Posterior cingulate gyrus (tissue), 11 donors: ENCODE results near the gene EBF4.

Experiments used
- DNase-seq, 10 donors: peaks; one replicate each; pipeline versions ENCODE4 v3.0.0 to v3.0.0-alpha.2; 2020 to 2021; ENCODE audit warnings: mixed read lengths in 3 of 10
- intact Hi-C: fragments of 100-400 bp; cut with DNase I; formaldehyde crosslinking; loops from one replicate; pipeline ENCODE4 v1.15.1; 2023

Gene EBF4

DNA sequence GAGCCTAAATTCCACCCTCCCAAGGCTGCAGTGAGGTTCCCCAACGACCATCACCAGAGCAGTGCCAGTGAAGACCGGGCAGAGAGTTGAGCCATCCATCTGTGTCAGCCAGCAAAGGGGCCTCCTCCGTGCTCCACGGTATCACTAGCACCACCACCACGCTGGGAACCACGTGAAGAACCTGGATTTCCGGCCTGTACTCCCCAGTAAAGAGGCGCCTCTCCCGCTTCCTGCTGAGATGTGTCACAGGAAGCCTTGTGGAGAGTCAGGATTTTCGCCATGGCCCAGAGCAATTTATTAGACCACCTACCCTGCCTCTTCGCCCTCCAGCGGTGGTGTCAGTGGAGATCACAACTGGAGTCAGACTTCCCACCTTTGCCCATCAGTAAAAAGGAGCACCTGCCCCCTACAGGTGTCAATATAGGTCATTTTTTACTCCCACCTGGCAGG lies 79.1 kb downstream of the EBF4 start:
- DNase-seq = no peak
- intact Hi-C loops = no loop called here

DNA sequence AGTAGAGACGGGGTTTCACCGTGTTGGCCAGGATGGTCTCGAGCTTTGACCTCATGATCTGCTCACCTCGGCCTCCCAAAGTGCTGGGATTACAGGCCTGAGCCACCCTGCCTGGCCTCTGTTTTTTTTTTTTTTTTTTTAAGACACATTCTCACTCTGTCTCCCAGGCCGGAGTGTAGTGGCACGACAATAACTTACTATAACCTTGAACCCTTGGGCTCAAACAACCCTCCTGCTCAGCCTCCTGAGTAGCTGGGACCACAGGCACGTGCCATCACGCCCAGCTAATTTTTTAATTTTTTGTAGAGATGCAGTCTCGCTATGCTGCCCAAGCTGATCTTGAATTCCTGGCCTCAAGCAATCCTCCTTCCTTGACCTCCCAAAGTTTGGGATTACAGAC lies 81.2 kb downstream of the EBF4 start:
- no peak for DNase-seq
- intact Hi-C loops = no loop called here

DNA sequence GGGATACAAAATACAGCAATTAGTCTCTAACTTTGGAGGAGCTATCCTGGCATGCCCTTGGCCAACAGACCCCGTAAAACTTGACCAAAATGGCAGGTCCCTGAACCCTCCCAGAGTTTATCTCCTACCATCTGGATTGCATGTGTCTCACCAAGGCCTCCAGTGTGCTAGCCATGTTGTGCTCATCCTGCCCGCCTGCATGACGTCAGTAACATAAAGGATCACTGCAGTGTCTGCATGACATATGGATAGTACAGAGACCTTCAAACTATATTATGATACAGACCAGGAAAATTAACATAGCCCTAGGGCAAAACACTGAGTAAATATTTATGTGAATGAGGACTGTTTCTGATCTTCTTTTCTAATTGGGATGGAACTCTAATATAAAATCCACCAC lies 82.6 kb downstream of the EBF4 start:
- no peak for DNase-seq
- intact Hi-C loops = no loop called here

DNA sequence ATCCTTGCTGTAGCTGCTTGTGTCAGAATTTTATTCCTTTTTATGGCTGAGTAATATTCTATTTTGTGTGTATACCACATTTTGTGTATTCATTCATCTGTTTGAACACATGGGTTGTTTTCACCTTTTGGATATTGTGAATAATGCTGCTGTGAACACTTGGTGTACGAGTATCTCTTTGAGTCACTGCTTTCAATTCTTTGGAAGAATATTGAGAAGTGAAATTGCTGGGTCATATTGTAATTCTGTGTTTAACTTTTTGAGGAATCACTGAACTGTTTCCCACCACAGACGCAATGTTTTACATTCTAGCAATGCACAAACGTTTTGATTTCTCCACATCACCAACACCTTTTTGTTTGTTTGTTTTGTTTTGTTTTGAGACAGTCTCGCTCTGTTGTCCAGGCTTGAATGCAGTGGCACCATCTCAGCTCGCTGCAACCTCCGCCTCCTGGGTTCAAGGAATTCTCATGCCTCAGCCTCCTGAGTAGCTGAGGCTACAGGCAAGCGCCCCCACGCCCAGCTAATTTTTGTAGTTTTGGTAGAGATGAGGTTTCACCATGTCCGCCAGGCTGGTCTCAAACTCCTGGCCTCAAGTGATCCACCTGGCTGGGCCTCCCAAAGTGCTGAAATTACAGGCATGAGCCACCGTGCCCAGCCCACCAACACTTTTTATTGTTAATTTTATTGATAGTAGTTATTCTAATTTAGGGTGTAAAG lies 86.2 kb downstream of the EBF4 start:
- DNase-seq = no peak
- intact Hi-C loops = no loop called here

DNA sequence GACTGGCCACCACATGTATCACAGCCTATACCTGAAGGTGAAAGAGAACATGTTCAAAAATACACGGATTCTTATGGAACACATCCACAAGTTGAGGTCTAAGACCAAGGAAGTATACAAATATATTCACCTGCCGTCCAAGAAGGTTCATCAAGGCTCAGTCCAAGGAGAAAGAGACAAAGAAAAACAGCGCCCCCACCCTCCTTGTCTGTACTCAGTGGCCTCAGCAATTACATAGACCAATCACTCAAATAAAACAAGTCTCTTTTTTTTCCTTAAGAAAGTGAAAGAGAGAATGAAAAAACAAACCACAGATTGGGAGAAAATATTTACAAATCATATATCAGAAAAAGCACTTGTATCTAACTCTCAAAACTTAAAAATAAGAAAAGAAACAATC lies 88.4 kb downstream of the EBF4 start:
- DNase-seq = no peak
- intact Hi-C loops = no loop called here

DNA sequence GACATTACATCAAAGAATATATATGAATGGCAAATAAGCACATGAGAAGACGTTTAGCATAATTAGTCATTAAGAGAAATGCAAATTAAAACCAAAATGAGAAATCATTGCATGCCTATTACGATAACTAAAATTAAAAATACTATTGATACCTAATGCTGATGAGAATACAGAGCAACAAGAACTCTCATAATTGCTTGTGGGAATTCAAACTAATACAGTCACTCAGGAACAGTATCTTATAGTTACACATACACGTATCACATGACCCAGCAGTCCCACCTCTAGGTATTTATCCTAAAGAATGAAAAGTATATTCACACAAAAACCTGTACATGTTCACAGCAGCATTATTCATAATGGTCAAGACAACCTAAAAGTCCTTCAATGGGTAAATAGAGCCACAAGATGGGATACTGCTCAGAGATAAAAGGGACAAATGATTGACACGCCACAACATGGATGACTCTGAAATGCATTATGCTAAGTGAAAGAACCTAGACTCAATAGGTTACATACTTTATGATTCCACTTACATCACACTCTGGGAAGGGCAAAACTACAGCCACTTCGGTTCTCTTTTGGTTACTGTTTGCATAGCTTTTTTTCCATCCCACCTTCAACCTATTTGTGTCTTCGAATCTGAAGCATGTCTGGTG lies 91.5 kb downstream of the EBF4 start:
- intact Hi-C loops = no loop called here

DNA sequence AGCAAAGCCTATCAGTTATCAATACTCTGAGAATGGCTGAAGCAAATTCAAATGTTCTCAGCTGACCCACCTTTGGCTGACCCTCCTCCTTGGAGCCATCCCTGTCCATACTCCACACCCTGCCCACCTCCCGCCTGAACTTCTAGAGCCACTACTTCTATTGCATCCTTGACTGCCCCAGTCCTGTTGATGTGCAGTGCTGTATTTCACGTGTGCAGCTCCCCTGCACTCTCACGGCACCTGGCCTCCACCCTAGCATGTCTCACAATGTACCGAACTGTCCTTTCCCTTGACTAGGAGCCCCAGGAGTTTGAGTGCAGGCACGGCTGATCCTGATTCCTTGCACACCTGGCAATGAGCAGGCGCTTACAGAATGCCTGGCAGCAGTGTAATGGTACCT lies 100.9 kb downstream of the EBF4 start:
- intact Hi-C loops = no loop called here
- peak in 1 of 10 donors; percentile 25 for DNase-seq

More for the DNA sequence above, 91.5 kb downstream of the EBF4 start:
- no peak for DNase-seq

DNA sequence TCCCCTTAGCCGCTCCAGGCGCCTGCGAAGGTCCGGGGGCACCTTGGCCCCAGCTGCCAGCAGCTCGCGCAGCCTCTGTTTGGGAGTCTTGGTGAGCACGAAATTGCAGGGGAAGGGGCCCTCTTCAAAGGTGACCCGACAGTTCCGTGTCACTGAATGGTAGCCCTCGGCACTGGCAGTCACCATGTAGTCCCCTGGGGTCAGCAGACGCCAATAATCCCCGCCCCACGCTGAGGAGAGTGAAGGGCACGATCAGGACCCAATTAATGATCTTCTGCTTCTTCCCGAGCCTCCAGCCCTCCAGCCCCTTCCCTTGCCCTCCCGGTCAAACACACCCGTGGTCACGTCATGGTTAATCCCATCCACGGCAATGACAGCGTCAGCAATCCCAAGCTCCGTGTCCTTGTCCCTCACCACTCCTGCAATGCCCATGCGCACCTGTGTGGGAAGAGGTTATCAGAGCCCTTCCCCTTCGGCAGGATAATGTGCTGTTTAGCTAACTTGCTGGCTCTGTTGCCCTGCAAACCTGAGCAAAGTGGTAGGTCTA lies 101.7 kb downstream of the EBF4 start:
- intact Hi-C loops = no loop called here

DNA sequence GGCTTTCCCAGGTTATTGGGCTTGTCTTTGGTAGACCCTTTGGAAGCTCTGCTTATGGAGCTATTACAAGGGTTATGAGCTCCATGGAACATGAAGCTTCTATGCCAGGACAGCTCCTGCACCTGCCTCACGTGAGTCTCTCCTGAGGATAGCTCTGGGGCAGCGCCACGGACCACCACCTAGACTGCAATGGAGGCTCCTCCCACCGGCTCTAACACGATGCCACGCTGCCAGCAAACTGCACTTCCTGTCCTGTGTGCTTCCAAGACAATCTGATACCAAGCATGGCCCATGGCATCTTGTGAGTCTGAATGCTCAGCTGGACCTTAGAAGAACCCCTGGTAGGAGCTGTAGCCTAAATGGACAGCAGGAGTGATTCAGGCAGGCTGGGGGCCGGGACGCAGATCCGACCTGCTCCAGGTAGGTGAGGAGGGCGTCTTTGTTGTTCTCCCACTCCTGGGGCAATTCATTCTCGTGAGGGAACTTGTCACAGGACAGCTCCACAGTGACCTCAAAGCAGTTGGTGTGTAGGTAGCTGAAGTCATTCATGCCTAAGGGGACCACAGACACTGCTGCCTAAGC lies 102.4 kb downstream of the EBF4 start:
- intact Hi-C loops = no loop called here
- DNase-seq = peak in 1 of 10 donors; percentile 65

More for the DNA sequence above, 101.7 kb downstream of the EBF4 start:
- peak in 1 of 10 donors; percentile 45 for DNase-seq

DNA sequence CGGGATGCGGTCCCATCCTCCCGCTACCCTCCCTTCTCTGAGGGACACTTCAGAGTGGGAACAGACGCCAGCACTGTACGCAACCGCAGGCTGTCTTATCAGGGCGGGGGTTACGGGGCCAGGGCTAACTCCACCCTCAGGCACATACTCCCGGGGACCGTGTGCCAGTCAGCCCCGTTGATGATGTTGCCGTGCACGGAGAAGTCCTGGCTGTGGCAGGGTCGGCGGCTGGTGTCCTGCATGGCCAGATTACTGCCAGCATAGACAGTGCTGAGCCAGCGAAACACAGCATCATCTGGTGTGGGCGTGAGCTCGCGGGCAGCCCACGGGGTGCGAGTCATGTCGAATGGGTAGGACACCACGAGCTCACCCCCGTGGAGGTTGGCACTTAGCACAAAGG lies 102.9 kb downstream of the EBF4 start:
- intact Hi-C loops = no loop called here
- DNase-seq = peak in 1 of 10 donors; percentile 64

DNA sequence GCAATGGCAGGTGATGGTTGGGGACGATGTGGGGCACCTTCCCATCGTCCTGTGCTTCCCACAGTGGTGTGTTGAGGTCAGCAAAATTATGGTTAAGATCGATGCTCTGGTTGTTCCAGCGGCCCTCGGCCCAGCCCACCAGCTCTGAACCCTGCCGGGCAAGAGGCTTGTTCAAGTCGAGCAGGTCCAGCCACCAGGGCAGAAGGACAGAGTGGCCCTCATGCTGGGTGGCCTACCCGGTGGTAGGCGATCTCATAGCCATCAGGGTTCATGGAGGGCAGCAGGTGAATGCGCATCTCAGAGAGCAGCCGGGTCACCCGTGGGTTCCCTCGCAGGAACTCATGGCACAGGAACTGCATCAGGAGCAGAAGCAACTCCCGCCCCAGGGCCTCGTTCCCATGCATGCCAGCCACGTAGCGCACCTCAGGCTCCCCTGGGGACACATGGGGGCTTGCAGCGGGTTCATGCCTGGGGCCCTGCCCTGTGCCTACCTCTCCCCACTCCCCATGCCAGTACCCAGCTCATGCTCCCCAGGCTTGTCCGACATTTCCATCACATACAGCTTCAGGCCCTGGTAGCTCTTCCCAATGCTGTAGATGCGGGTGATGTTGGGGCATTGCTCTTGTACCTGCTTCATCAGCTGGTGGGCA lies 103.6 kb downstream of the EBF4 start:
- DNase-seq = peak in 1 of 10 donors; percentile 73
- intact Hi-C loops = no loop called here

DNA sequence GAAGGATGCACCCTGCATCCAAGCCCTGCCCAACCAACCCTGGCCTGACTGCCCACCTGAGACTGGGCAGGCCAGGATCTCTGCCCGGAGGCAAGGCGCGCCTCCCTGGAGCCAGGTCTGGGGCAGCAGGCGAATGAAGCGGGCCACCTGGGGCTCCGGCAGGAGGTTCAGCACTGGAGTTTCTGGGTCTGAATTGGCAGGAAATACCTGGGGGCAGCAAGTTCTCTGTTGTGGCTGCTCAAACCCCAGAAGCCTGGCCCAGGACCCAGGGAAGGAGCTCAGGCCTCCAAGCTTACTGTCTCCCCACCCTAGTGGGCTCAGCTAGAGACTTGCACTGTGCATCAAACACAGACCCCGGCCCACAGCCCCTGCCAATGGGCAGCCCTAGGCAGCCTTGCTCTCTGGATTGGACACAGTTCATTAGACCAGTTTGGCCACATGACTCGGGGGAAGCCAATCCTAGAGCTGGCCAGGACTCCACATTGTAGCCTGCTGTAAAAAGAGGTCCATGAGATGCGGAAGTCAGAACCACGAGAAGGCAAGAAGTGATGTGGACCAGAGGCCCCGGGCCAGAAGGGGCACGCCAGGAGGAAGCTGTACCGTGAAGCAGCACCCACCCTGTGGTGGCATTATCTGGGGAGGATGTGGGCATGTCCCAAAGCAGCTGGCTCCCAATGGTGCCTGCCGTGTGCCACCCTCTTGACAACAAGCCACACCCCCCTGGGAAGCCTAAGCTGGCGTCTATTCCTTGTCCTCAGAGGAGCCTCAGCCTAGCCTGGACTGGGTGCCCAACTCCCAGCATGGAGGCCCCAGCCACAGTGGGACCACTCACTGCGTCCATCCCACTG lies 104.8 kb downstream of the EBF4 start:
- intact Hi-C loops = no loop called here
- peak in 1 of 10 donors; percentile 75 for DNase-seq

DNA sequence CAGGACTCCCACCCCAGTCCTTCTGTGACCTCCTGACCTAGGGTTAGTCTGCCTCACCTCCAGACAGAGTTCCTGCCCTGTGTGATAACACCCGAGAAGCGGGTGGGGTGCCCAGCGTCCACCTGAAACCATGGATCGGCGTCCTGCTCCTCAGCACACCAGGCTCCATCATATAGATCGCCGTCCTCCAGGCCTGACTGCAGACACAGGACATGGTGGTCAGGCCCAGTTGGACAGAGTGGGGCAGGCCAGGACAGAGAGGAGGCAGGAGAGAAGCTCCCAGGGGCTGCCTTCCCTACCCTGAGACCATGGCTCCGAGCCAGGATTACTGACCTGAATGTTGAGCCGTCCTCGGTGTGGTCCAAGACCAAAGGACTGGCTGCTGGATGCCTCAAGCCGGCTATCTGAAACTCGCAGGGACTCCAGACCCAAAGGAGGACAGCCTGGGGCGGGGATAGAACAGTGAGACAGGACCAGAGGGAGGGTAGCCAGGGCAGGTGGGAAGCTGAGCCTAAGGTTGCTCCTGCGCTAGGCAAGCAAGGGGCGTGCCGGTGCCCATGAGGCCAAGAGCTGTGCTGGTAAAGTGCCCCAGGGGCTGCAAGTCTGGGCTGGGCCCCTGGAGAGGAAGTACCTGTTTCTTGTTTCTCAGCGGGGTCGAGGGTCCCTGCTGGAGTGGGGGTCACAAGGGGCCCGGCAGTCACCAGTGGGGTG lies 105.7 kb downstream of the EBF4 start:
- peak in 1 of 10 donors; percentile 64 for DNase-seq
- intact Hi-C loops = no loop called here

DNA sequence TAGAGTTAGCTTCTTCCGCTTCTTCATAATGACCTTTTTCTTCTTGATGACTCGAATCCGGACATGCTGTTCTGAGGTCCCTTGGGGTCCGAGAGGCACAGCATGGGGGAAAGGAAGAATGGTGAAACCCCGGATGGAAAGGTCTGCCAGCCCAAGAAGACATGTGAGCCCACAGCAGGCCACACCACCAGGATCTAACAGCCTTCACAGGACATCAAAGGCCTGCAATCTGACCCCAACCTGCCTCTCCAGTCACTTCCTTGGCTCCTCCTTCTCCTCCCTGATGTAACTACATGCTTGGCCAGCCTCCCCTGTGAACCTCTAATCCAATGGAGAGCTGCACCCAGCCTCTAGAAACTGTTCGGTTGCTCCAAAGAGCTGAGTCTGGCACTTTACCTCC lies 106.2 kb downstream of the EBF4 start:
- no peak for DNase-seq
- intact Hi-C loops = no loop called here

DNA sequence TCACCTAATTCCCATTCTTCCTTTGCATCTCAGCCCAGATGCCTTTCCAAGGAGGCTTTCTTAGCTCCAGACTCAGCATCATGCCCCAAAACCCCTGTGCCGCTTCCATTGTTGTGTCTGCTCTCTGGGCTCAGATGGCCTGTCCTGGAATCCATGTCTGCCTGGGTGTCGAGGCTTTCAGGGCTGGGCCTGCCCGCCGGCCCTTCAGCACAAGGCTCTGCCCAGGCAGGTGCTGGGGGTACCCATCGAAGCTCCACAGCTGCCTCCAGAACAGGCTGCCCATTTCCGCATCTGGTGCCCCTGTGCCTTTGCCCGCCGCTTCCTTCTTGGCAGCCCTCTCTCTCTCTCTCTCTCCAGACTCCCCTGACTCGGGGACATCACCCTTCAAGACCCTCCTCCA lies 106.7 kb downstream of the EBF4 start:
- peak in 1 of 10 donors; percentile 75 for DNase-seq
- intact Hi-C loops = no loop called here

DNA sequence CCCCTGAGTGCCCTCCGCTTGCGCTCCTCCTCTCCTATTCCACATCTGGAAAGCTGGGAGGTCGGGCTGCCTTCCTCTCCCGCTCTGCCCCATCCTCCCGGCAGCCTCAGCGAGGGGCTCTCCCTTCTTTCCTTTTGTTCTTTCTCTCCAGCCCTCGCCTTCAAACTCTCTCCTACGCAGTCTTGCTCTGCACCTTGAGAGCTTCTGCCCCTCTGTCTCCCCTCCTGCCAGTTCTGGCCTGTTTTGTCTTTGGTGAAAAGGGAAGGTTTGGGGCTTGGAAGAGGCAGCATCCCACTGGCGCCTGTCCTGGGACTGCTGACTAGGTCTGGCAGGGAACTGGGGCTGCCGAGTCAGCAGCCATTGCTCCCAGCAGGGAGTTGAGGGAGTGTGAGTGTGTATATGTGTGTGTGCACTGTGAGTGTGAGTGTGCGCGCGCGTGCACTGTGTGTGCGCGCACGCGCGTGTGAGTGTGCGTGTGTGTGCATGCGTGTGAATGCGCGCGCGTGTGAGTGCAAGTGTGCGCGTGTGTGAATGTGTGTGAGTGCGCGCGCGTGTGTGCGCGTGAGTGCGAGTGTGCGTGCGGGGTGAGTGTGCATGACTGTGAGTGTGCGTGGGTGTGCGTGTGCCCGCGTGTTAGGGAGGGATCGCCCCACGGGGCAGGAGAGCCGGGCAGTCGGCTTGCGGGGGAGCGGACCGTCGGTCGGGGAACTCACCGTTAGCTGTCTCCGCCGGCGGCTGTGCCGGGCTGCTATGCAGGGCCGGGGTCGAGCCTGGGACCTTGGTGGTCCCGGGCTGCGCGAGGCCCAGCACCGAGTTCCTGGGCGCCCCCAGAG lies 107.3 kb downstream of the EBF4 start:
- intact Hi-C loops = no loop called here
- peak in 1 of 10 donors; percentile 77 for DNase-seq

DNA sequence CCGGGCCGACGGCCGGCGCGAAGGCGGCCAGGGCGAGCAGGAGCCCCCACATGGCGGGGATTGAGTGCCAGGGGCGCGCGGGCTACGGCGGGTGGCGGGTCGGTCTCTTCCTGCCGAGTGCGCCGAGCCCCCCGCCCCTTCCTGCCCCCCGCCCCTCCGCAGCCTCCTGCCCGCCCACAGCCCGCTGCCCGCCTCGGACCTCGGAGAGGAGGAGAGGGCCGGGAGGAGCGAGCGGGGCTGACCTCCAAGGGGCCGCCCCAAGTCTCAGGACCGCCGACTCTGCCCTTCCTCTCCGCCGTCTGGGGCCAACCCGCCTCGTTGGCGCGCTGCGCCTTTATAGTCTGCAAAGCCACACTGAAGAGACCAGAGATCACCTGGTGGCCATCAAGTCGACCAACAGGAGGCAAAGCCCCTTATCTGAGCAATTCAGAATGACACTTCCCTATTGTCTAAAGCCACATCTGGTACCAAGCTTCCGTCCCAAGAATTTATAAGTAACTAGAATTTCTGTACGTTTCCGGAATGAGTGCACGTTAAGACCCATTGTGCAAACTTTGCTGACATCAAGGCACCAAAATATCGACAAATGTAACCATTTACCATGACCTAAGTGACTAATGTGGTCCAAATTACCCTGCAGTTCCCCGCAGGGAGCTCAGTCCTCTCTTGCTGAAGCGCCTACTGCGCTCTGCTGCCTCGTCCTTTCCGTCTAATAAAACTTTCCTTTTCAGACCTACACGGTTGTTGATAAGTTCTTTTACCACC lies 108.1 kb downstream of the EBF4 start, which contains the start of gene CPXM1:
CPXM1 (minus strand) TSS at position 107 of the 765 bp plus-strand sequence; CDS start at position 52, 55 bp downstream.
- DNase-seq = peak in 1 of 10 donors; percentile 74
- intact Hi-C loops = no loop called here
